Osteocyte (in vitro differentiated cells): ENCODE data around the gene TRIM68. TPM values are rescaled to one million over a fixed set of nuclear protein-coding genes. Genes with fewer than 3 reads are reported as not detected.

ENCODE experiments used
- total RNA-seq: library from RNA; stranded (reverse); gene quantifications from 2 replicates; pipeline ENCODE4 v1.2.1, GENCODE V29; 2021

Gene TRIM68
- total RNA-seq, 1 donor from 2014 or later, result 10.7 TPM

Other genes starting within 250 kb of the TRIM68 start
- gene OR52B4, start 239.8 kb downstream of the TRIM68 start, total RNA-seq, result not detected in 2 replicates
- gene TRIM21, start 214.5 kb downstream of the TRIM68 start, total RNA-seq, result 19.3 and 20.9 TPM in 2 replicates
- gene OR52K2, start 158.9 kb downstream of the TRIM68 start, total RNA-seq, result not detected in 2 replicates
- not detected in 2 replicates for gene OR52K1, start 125.6 kb downstream of the TRIM68 start, total RNA-seq
- gene OR52M1, start 63.0 kb downstream of the TRIM68 start, total RNA-seq, result not detected in 2 replicates
- gene OR52I2, start 26.5 kb downstream of the TRIM68 start, total RNA-seq, result not detected in 2 replicates
- not detected in 2 replicates for gene OR52I1, start 14.2 kb downstream of the TRIM68 start, total RNA-seq
- not detected in 2 replicates for gene OR51D1, start 29.2 kb upstream of the TRIM68 start, total RNA-seq
- 0.81 and 1.1 TPM in 2 replicates for gene OR51E1, start 35.8 kb upstream of the TRIM68 start, total RNA-seq
- 0.40 and 0.76 TPM in 2 replicates for gene OR51E2, start 89.6 kb upstream of the TRIM68 start, total RNA-seq
- gene MMP26, start 96.6 kb upstream of the TRIM68 start, total RNA-seq, result not detected in 2 replicates
- not detected in 2 replicates for gene OR51F1, start 161.7 kb upstream of the TRIM68 start, total RNA-seq
- gene OR52R1, start 196.1 kb upstream of the TRIM68 start, total RNA-seq, result not detected in 2 replicates
- gene OR51F2, start 213.1 kb upstream of the TRIM68 start, total RNA-seq, result not detected in 2 replicates
- gene OR51S1, start 241.0 kb upstream of the TRIM68 start, total RNA-seq, result not detected in 2 replicates